ENCODE data around the gene SEMA4D.

Gene SEMA4D

DNA sequence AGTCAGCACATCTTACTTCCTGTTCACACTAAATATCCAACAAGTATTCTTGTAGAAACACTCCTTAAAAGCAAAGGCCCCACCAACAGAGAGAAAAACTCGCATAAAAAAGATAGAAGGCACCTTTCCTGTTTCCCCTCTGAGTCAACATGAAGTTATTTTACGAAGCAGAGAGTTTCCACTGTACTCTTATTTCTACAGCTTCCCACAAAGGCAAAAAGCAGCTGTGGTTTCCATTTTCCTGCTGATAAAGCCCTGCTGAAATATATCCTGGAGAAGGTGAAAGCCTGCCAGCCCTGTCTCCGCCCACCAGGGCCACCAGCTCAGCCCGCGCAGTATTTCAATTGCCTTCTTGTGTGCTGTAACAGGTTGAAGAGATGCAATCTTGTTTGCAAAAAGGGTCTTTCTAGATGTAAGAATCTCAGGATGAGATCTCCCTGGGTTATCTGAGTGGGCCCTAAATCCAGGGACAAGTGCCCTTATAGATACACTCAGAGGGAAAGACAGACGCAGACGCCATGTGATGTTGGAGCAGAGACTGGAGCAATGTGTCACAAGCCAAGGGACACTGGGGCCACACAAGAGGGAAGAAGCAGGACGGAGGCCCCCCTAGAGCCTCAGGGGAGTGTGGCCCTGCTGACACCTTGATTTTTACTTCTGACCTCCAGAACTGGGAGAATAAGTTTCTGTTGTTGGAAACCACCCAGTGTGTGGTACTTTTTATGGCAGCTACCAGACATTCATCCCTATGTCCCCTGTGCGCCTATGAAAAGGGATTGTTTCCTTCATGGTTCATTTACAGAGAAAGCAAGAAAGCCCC, 19.9 kb downstream of the SEMA4D start:
- H3K4me2 ChIP-seq (ENCODE audit: low read length) = no peak overlapping the region
- H3K4me3 ChIP-seq (ENCODE audit: low read depth, low read length, poor library complexity, severe bottlenecking) = no peak overlapping the region
- no peaks in the 10 kb centered on the region for H3K79me2 ChIP-seq (ENCODE audit: insufficient read depth, low read length)
- H3K36me3 ChIP-seq (ENCODE audit: insufficient read depth, low read length) = no peaks in the 10 kb centered on the region
- H3K9ac ChIP-seq (ENCODE audit: low read length) = no peak overlapping the region
- no peaks in the 10 kb centered on the region for H3K9me3 ChIP-seq (ENCODE audit: low read length)
- H3K4me1 ChIP-seq (ENCODE audit: insufficient read depth, low read length, severe bottlenecking) = no peaks in the 10 kb centered on the region
- H3F3A ChIP-seq (ENCODE audit: insufficient read depth, low read length) = no peaks in the 10 kb centered on the region
- TF ChIP-seq, protein P1, sequence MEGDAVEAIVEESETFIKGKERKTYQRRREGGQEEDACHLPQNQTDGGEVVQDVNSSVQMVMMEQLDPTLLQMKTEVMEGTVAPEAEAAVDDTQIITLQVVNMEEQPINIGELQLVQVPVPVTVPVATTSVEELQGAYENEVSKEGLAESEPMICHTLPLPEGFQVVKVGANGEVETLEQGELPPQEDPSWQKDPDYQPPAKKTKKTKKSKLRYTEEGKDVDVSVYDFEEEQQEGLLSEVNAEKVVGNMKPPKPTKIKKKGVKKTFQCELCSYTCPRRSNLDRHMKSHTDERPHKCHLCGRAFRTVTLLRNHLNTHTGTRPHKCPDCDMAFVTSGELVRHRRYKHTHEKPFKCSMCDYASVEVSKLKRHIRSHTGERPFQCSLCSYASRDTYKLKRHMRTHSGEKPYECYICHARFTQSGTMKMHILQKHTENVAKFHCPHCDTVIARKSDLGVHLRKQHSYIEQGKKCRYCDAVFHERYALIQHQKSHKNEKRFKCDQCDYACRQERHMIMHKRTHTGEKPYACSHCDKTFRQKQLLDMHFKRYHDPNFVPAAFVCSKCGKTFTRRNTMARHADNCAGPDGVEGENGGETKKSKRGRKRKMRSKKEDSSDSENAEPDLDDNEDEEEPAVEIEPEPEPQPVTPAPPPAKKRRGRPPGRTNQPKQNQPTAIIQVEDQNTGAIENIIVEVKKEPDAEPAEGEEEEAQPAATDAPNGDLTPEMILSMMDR (IDR thresholded peaks at IDR 0.05; ENCODE audit: low read length) = no peak
- TF ChIP-seq EZH2 (IDR thresholded peaks at IDR 0.05; ENCODE audit: borderline replicate concordance, low read length) = no peak
- H3K27me3 ChIP-seq (ENCODE audit: insufficient read depth, low read length) = no peaks in the 10 kb centered on the region
- H3K9me2 ChIP-seq (ENCODE audit: low read depth, low read length) = no peaks in the 10 kb centered on the region
- H3K27ac ChIP-seq (ENCODE audit: low read depth, low read length, poor library complexity, severe bottlenecking) = no peak overlapping the region
- H4K20me1 ChIP-seq (ENCODE audit: insufficient read depth, low read length) = no peaks in the 10 kb centered on the region
- no peak overlapping the region for H2AFZ ChIP-seq (ENCODE audit: low read length)

DNA sequence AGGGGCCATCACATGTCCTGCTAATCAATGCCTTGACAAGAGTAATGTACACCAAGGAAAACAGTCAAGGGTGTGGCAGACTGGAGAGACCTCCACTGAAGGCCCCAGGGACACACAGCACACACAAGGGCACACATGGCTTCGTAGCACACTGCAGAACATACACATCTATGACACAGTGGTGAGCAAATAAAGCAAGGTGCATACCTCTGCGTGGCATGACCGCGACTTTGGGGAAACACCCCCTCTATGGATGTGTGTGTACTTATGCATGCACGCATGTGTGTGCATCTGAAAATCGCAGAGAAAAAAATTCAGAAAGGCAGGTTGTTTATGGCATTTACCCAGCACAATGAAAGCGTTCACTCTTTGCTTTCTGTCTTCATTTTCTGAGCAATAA, 20.5 kb downstream of the SEMA4D start:
- no peaks in the 10 kb centered on the region for H3K9me2 ChIP-seq (ENCODE audit: low read depth, low read length)
- no peak overlapping the region for H3K4me2 ChIP-seq (ENCODE audit: low read length)
- no peaks in the 10 kb centered on the region for H4K20me1 ChIP-seq (ENCODE audit: insufficient read depth, low read length)
- no peaks in the 10 kb centered on the region for H3K4me1 ChIP-seq (ENCODE audit: insufficient read depth, low read length, severe bottlenecking)
- no peak overlapping the region for H2AFZ ChIP-seq (ENCODE audit: low read length)
- no peaks in the 10 kb centered on the region for H3F3A ChIP-seq (ENCODE audit: insufficient read depth, low read length)
- H3K27me3 ChIP-seq (ENCODE audit: insufficient read depth, low read length) = no peaks in the 10 kb centered on the region
- no peaks in the 10 kb centered on the region for H3K36me3 ChIP-seq (ENCODE audit: insufficient read depth, low read length)
- H3K79me2 ChIP-seq (ENCODE audit: insufficient read depth, low read length) = no peaks in the 10 kb centered on the region
- TF ChIP-seq, protein P1 (IDR thresholded peaks at IDR 0.05; ENCODE audit: low read length) = no peak
- no peak for TF ChIP-seq EZH2 (IDR thresholded peaks at IDR 0.05; ENCODE audit: borderline replicate concordance, low read length)
- no peak overlapping the region for H3K4me3 ChIP-seq (ENCODE audit: low read depth, low read length, poor library complexity, severe bottlenecking)
- no peak overlapping the region for H3K27ac ChIP-seq (ENCODE audit: low read depth, low read length, poor library complexity, severe bottlenecking)
- no peak overlapping the region for H3K9ac ChIP-seq (ENCODE audit: low read length)
- no peaks in the 10 kb centered on the region for H3K9me3 ChIP-seq (ENCODE audit: low read length)

DNA sequence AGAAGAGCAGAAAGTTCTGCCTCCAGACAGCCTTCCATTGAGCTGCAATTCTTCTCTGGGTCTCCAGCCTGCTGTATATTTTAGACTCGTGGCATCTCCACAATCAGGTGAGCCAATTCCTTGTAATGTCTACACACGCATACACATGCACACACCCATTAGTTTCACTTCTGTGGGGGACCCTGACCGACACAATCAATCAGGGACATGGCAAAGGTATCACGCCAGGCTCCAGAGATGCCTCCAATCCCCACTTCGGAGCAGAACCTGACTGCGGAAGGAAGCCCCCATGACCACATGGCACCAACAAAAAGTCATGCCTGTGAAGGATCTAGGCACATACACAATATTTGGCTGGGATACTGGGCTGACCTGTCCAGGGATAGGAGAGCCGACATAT, 21.4 kb downstream of the SEMA4D start:
- no peak overlapping the region for H3K9ac ChIP-seq (ENCODE audit: low read length)
- no peaks in the 10 kb centered on the region for H3K27me3 ChIP-seq (ENCODE audit: insufficient read depth, low read length)
- no peak overlapping the region for H3K4me3 ChIP-seq (ENCODE audit: low read depth, low read length, poor library complexity, severe bottlenecking)
- H3K4me2 ChIP-seq (ENCODE audit: low read length) = no peak overlapping the region
- H3K9me2 ChIP-seq (ENCODE audit: low read depth, low read length) = no peaks in the 10 kb centered on the region
- no peak overlapping the region for H2AFZ ChIP-seq (ENCODE audit: low read length)
- H3K4me1 ChIP-seq (ENCODE audit: insufficient read depth, low read length, severe bottlenecking) = no peaks in the 10 kb centered on the region
- H3K79me2 ChIP-seq (ENCODE audit: insufficient read depth, low read length) = no peaks in the 10 kb centered on the region
- TF ChIP-seq EZH2 (IDR thresholded peaks at IDR 0.05; ENCODE audit: borderline replicate concordance, low read length) = no peak
- TF ChIP-seq, protein P1 (IDR thresholded peaks at IDR 0.05; ENCODE audit: low read length) = no peak
- H3K9me3 ChIP-seq (ENCODE audit: low read length) = no peaks in the 10 kb centered on the region
- H3F3A ChIP-seq (ENCODE audit: insufficient read depth, low read length) = no peaks in the 10 kb centered on the region
- H4K20me1 ChIP-seq (ENCODE audit: insufficient read depth, low read length) = no peaks in the 10 kb centered on the region
- H3K36me3 ChIP-seq (ENCODE audit: insufficient read depth, low read length) = no peaks in the 10 kb centered on the region
- H3K27ac ChIP-seq (ENCODE audit: low read depth, low read length, poor library complexity, severe bottlenecking) = no peak overlapping the region

Data from OCI-LY1 (cell line).